HG03066 (cell line): ENCODE measurements around the gene STK24.

Source experiments
- ATAC-seq: cut with Tn5 transposase; IDR thresholded peaks from one replicate; pipeline ENCODE4 v1.9.1; 2021; ENCODE audit warnings: low read depth; ENCODE audit not compliant: unreplicated experiment

Gene STK24

GRCh38 chr13:98479496-98480003 is 97.4 kb downstream of the STK24 start:
- no peak for ATAC-seq

GRCh38 chr13:98478189-98479129 is 98.4 kb downstream of the STK24 start:
- ATAC-seq, result peak; percentile 41

DNA sequence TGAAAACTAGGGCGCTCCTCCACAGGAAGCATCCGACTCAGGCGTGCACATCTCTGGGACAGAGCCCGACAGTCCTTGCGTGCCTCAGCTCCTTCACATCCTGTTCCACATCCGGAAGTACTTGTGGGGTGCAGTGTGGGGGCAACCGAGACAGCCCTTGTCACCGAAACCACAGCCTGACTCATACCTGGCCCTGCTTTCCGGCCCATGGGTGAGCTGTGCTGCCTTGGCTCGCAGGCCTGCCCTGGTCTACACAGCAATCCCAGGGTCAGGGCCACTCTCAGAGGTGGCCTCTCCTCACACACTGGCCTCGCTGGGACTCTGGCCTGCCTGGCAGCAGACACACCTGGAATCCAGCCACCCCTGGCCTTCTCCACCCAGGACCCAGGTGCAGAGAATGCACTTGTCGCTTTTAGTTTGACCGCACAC is 100.4 kb downstream of the STK24 start:
- ATAC-seq, result peak; percentile 95

DNA sequence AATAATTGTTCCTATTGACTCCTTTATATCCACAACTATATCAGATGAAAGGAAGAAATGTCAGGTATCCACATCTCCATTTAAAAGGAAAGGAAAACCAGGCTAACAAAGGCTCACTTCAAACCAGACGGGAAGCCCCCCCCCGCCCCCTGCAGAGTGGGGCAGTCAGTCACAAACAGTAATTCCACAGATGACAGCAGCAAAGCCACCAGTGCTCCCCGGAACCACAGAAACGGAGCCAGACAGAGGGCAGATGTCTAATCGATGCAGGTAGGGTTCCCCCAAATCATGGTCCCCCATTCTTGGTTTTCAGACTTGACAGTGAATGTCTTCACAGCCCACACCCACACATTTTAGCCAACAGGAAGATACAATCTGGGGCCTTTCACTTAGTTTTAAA is 100.8 kb downstream of the STK24 start:
- peak; percentile 26 for ATAC-seq

DNA sequence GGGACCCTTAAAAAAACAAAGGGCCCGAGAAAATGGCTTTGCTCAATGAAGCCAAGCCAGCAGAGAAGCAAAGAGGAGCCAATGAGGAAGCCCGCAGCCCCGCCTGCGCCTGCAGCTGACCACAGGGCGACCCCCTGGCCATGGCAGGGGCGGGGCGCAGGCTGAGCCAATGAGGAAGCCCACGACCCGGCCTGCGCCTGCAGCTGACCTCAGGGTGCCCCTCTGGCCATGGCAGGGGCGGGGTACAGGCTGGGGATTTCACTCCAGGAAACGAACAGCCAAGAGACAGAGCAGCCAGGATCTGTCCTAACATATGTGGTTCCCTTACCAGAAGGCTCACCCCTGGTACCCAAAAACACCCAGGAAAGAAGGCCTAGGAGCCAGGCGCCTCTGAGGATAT is 101.4 kb downstream of the STK24 start:
- no peak for ATAC-seq

DNA sequence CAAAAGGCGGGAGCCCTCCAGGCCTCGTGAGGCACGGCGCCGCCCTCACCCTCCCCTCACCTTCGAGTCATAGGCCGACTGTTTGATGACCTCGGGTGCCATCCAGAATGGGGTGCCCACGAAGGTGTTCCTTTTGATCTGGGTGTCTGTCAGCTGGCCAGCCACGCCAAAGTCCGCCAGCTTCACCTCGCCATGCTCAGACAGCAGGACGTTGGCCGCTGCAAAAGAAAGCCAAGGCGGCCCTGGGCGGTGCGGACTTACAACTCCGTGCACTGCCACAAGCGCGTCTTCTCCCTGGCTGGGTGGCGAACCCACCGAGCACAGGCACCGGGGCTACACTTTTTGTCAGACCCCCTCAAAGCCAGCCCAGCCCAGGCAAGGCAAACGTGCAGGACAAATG is 102.1 kb downstream of the STK24 start:
- no peak for ATAC-seq

DNA sequence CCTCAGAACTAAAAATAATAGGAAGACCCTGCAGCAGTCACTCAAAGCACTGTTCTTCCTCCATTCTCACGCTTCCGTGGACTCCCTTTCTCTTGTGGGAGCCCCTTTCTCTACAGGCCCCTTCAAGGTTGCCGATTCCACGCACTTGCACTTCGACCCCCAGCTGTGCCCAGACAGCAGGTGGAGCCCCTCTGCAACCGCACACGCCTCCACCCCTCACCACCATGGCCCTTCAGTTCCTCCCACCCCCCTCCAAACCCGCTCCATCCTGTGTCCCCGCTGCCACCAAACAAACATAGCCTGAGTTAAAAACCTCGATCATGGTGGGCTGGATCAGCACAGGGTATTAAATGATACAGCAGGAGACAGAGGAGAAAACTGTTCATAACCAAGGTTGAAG is 102.6 kb downstream of the STK24 start:
- no peak for ATAC-seq

DNA sequence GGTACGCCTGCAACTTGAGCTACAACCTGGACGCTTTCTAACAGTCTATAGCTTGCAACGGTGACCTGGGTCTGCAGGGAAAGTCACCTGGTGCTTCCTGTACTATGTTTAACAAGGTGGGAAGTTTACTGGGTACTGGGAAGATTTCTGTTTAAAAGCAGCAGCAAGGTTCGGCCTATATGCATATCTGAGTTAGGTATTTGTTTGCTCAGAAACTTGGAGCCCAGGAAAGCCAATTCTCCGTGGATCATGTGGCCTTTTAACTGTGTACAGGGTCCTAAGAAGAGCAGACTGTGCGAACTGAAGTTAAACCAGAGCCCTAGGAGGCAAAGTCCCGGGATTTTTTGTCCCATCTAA is 103.1 kb downstream of the STK24 start:
- no peak for ATAC-seq

- ATAC-seq, result no peak
These were observed 103.6 kb downstream of the STK24 start for GRCh38 chr13:98473135-98473787.

- no peak for ATAC-seq
These were observed 105.0 kb downstream of the STK24 start for GRCh38 chr13:98471934-98472333.

- ATAC-seq, result no peak
These were observed 106.0 kb downstream of the STK24 start for GRCh38 chr13:98470920-98471319.

- ATAC-seq, result no peak
These were observed 108.0 kb downstream of the STK24 start for GRCh38 chr13:98468929-98469328.

DNA sequence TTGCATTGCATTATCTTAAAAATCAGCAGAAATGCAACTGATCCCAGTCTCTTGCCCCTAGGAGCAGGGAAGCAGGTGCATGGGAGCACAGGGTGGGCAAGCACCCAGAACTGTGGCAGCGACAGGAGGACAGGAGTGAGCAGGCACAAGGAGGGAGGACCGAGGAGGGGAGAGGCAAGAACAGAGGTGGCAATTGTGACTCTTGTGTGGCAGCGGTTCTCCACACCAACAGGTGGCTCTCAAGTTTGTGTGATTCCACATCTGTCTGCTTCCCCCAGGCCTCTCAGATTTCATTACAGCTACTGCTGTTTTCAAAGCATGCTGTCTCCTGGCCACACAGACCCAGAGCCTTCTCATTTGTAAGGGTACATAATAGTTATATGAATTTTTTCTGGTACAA is 108.5 kb downstream of the STK24 start:
- no peak for ATAC-seq

DNA sequence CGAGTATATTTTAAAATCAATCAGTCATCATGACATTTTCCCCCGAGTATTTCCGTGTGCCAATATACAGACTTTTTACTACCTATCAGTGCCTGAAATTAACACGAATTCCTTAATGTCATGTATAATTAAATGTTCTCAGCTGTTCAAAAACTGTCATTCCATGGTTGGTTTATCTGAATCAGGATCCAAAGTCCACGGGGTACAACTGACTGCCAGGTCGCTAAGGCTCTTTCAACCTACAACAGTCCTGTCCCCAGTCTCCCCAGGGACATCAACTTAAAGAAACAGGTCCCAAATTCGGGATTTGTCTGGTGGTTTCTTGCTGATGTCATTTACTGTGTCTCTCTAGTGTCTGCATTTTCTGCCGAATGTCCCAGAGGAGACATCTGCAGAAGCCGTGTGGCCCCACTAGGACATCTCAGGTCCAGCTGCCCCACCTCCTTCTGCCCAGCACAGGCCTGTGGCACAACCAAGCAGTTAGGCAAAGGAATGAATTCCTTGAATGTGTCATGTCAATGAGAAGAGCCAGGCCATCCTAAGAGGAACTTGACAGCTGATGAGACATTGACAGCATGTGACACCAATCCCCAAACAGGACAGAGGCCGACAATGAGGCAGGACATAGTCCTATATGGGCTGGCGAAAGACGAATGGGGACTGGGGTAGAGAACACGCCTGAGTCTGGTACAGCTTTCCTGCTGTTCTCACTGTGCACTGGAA is 109.5 kb downstream of the STK24 start:
- no peak for ATAC-seq

- no peak for ATAC-seq
These were observed 110.2 kb downstream of the STK24 start for GRCh38 chr13:98466634-98467236.

GRCh38 chr13:98462946-98463345 is 114.0 kb downstream of the STK24 start:
- no peak for ATAC-seq

DNA sequence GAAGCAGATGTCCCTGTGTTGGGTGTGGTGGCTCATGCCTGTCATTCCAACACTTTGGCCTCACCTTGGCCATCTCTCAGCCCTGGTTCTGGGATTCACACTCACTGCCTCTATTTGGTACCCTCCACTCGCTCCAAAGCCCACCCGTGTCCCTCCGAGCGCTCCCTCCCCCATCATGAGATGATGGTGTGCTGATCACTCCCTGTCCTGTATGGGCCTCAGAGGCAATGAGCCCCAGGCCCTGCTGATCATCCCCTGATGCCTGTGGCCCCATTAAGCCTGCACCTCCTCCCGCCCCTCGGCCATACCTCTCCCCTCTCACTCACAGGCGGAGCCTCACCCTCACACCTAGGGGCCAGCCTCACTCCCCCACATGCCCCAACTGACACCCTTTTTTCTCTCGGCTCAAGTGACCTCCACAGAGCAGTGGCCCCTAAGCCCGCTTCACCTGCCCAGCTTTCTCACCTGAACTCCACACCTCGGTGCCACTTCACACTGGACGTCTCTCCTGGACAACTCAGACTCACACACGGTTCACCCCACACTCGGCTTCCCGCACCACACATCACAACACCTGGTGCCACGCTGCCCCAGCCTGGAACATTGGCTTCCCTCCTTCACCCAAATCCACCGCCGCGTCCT is 114.5 kb downstream of the STK24 start:
- ATAC-seq, result no peak

DNA sequence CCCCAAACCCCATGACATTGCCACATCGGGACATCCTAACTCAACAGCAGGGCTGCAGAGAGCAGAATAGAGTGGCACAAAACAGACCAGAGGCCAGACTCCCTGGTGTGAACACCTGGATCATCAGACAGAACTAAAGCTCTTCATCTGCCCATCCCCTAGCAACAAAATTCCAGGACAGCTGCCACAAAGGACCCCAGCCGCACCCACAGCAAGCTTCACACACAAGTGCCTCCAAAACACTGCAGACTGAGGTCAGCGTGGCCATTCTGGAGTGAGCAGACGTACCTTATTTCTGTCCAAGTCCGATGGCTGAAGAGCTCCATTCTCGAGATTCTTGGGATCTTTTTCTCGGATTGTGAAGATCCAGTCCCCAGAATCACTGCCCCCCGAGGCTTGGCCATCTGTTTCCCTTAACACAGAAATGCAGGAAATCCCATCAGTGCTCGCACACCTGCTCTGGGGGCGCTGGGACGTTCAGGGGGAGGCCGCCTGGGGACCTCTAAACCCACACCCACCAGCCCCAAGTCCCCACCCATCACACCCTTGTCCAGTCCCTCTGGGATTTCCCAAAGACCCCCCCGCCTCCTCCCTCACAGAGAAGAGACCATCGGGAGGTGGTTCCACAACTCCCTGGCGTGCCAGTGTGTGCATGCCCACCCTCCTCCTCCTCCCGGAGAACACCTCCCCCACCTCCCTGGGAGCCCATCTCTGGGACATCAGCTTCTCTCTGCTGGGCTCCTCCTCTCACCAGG is 115.2 kb downstream of the STK24 start:
- no peak for ATAC-seq

DNA sequence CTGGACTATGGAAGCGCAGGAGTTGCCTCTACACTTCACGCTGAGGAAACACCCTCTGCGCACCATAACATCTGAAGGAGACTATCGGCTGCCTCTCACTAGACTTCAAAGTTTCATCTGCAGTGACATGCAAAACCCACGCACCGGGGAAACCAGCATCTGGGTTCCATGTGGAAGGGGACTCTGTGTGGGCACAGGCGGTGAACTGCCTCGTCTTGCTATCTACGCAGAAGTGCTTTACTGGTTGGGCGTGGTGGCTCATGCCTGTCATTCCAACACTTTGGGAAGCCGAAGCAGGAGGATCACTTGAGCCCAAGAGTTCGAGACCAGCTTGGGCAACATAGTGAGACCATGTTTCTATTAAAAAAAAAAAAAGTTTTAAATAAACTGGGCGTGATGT is 116.4 kb downstream of the STK24 start:
- ATAC-seq, result no peak
